OCI-LY1 (cell line): ENCODE measurements around the gene EML6.

Experiments used
- H2AFZ ChIP-seq: fragments of 200-600 bp; sonication (generic), shearing (Covaris generic); 2 replicates; pipeline ENCODE4 v1.6.0; 2014; ENCODE audit warnings: antibody characterized with exemption, mild to moderate bottlenecking, low read length
- H3F3A ChIP-seq: fragments of 200-600 bp; sonication (generic), shearing (Covaris generic); 2 replicates; pipeline ENCODE4 v1.6.0; 2014; ENCODE audit warnings: mild to moderate bottlenecking, antibody characterized with exemption, low read length, moderate library complexity; ENCODE audit not compliant: insufficient read depth
- H3K27ac ChIP-seq: fragments of 200-600 bp; sonication (generic); 2 replicates; pipeline ENCODE4 v1.5.1; 2014; ENCODE audit warnings: low read length, mixed run types, mild to moderate bottlenecking, low read depth; ENCODE audit not compliant: poor library complexity, severe bottlenecking
- H3K27me3 ChIP-seq: fragments of 200-600 bp; sonication (generic); 2 replicates; pipeline ENCODE4 v1.6.0; 2014; ENCODE audit warnings: antibody characterized with exemption, mild to moderate bottlenecking, low read length, moderate library complexity; ENCODE audit not compliant: insufficient read depth
- H3K36me3 ChIP-seq: fragments of 200-600 bp; sonication (generic); 2 replicates; pipeline ENCODE4 v1.6.1; 2014; ENCODE audit warnings: mild to moderate bottlenecking, antibody characterized with exemption, low read length, moderate library complexity, mixed read lengths; ENCODE audit not compliant: insufficient read depth
- H3K4me1 ChIP-seq: fragments of 200-600 bp; sonication (generic); 2 replicates; pipeline ENCODE4 v1.5.1; 2014; ENCODE audit warnings: mild to moderate bottlenecking, low read length, moderate library complexity; ENCODE audit not compliant: insufficient read depth, severe bottlenecking
- H3K4me2 ChIP-seq: fragments of 200-600 bp; sonication (generic), shearing (Covaris generic); 2 replicates; pipeline ENCODE4 v1.6.1; 2014; ENCODE audit warnings: low read length
- H3K4me3 ChIP-seq: fragments of 200-600 bp; sonication (generic); 2 replicates; pipeline ENCODE4 v1.5.1; 2014; ENCODE audit warnings: low read length, low read depth, mild to moderate bottlenecking, mixed read lengths; ENCODE audit not compliant: poor library complexity, severe bottlenecking
- H3K79me2 ChIP-seq: fragments of 200-600 bp; shearing (Covaris generic); 2 replicates; pipeline ENCODE4 v1.6.1; 2016; ENCODE audit warnings: mixed run types, low read length, mixed read lengths; ENCODE audit not compliant: insufficient read depth
- H3K9ac ChIP-seq: fragments of 200-600 bp; sonication (generic), shearing (Covaris generic); 2 replicates; pipeline ENCODE4 v1.6.1; 2014; ENCODE audit warnings: mild to moderate bottlenecking, low read length, mixed read lengths
- H3K9me2 ChIP-seq: fragments of 200-600 bp; sonication (generic), shearing (Covaris generic); 2 replicates; pipeline ENCODE4 v1.6.1; 2014; ENCODE audit warnings: low read depth, mild to moderate bottlenecking, low read length, mixed read lengths
- H3K9me3 ChIP-seq: fragments of 200-600 bp; shearing (Covaris generic); 2 replicates; pipeline ENCODE4 v1.6.1; 2014; ENCODE audit warnings: low read length, mixed read lengths
- H4K20me1 ChIP-seq: fragments of 200-600 bp; sonication (generic), shearing (Covaris generic); 2 replicates; pipeline ENCODE4 v1.6.0; 2016; ENCODE audit warnings: mild to moderate bottlenecking, low read length; ENCODE audit not compliant: insufficient read depth
- EZH2 ChIP-seq: fragments of 200-600 bp; sonication (generic), shearing (Covaris generic); IDR thresholded peaks from 2 replicates; pipeline ENCODE4 v1.8.0; 2017; ENCODE audit warnings: borderline replicate concordance, mixed run types, mild to moderate bottlenecking, antibody characterized with exemption, low read length, moderate library complexity, mixed read lengths
- TF ChIP-seq, protein P1 (sequence below): fragments of 200-600 bp; sonication (generic), shearing (Covaris generic); IDR thresholded peaks from 2 replicates; pipeline ENCODE4 v1.5.1; 2017; ENCODE audit warnings: mild to moderate bottlenecking, antibody characterized with exemption, low read length, moderate library complexity, mixed read lengths

Gene EML6

DNA sequence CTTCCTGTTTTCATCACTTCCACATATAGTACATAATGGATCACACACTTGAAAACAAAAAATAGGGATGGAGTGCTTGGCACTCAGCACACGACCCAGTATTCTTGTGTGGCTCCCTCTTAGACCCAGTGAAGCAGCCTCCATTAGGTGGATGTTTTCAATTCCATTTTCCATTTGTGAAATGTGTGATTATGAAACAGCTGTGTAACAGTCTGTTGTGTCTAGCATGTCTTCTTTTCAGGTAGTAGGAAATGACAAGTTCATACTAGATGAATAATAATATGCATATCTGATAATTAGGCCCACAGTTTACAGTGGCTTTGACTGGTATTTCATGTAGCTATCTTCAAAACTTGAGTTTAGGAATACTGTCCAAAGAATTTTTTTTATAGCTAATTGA lies 35.5 kb downstream of the EML6 start:
- Histone ChIP-seq H4K20me1 (no peaks in the 10 kb centered on the region), H3K36me3 (no peaks in the 10 kb centered on the region), H2AFZ (no peak overlapping the region), H3F3A (no peaks in the 10 kb centered on the region; the same call in 1 of the 2 replicates), H3K9ac (no peak overlapping the region; the same call in 1 of the 2 replicates), H3K4me3 (peak overlapping the region; percentile 53), H3K4me2 (peak overlapping the region; percentile 72), H3K9me2 (no peaks in the 10 kb centered on the region), H3K27ac (peak overlapping the region; percentile 97), H3K9me3 (no peaks in the 10 kb centered on the region), H3K27me3 (no peaks in the 10 kb centered on the region), H3K4me1 (peaks cover 73% of the 10 kb centered on the region), H3K79me2 (peaks cover 24% of the 10 kb centered on the region)
- TF ChIP-seq EZH2, result no peak
- TF ChIP-seq, protein P1, sequence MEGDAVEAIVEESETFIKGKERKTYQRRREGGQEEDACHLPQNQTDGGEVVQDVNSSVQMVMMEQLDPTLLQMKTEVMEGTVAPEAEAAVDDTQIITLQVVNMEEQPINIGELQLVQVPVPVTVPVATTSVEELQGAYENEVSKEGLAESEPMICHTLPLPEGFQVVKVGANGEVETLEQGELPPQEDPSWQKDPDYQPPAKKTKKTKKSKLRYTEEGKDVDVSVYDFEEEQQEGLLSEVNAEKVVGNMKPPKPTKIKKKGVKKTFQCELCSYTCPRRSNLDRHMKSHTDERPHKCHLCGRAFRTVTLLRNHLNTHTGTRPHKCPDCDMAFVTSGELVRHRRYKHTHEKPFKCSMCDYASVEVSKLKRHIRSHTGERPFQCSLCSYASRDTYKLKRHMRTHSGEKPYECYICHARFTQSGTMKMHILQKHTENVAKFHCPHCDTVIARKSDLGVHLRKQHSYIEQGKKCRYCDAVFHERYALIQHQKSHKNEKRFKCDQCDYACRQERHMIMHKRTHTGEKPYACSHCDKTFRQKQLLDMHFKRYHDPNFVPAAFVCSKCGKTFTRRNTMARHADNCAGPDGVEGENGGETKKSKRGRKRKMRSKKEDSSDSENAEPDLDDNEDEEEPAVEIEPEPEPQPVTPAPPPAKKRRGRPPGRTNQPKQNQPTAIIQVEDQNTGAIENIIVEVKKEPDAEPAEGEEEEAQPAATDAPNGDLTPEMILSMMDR, result no peak

DNA sequence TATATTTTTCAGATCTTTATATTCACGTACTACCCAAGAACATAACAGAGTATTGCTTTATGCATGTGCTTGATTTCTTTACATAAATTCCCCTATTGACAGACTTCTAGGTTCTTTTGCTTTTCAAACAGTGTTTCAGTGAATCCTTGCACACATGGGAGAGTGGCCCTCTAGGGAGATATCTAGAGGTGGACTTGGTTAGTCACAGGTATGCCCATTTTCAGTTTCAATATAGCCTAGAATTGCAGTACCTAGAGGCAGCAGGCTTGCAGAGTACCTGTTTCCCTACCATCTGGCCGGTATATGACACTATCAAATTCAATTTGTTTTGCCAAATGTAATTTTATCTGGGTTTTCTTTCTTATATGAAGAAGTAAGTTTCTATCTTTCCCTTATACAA lies 36.8 kb downstream of the EML6 start:
- TF ChIP-seq, protein P1, result no peak
- TF ChIP-seq EZH2, result no peak
- Histone ChIP-seq H3K4me3 (no peak overlapping the region), H3K36me3 (no peaks in the 10 kb centered on the region), H3K79me2 (peaks cover 22% of the 10 kb centered on the region), H3K9ac (no peak overlapping the region), H3K4me2 (peak overlapping the region; percentile 15; the same call in 1 of the 2 replicates), H2AFZ (no peak overlapping the region), H3K27ac (peak overlapping the region; percentile 16), H3K27me3 (no peaks in the 10 kb centered on the region), H3F3A (no peaks in the 10 kb centered on the region; the same call in 1 of the 2 replicates), H4K20me1 (no peaks in the 10 kb centered on the region), H3K4me1 (peaks cover 60% of the 10 kb centered on the region), H3K9me3 (no peaks in the 10 kb centered on the region), H3K9me2 (no peaks in the 10 kb centered on the region)

DNA sequence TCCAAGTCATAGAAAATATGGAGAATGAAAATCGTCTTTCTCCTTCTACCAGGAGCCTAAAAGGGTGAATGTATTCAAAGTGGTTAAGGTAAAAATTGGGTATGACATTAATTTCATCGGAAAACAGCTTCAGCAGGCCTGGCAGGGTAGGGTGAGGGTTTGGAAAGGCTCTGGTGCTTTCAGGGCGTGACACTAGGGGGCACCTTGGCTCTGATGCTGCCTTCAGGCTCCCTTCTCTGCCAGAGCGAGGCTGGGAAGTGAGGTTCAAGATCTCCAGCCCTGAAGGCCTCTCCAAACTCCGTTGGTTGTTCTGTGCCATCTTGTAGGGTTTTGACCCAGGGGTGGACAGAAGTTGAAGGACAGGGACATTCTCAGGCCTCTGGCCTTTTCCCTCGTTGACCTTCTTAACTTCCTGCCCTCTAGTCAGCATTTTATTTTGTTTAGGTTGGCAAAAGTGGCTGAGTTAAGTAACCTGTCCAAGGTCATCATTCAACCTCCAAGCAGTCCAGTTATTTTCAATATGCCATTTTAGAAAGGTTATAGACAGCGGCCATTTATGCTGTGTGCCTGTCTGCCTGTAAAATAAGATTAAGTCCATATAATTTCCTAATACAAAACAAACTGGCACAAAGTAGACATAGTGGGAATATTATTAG lies 40.3 kb downstream of the EML6 start:
- no peak overlapping the region for H3K9ac ChIP-seq
- TF ChIP-seq EZH2, result no peak
- TF ChIP-seq, protein P1, result peak; percentile 76

More for the DNA sequence above, 40.3 kb downstream of the EML6 start:
- H3K4me3 ChIP-seq, result no peak overlapping the region
- H4K20me1 ChIP-seq, result no peaks in the 10 kb centered on the region
- H3K36me3 ChIP-seq, result no peaks in the 10 kb centered on the region
- H3K4me2 ChIP-seq, result no peak overlapping the region
- no peak overlapping the region for H2AFZ ChIP-seq
- no peaks in the 10 kb centered on the region for H3K9me2 ChIP-seq
- H3K79me2 ChIP-seq, result peaks cover 11% of the 10 kb centered on the region
- H3F3A ChIP-seq, result no peaks in the 10 kb centered on the region; the same call in 1 of the 2 replicates
- H3K4me1 ChIP-seq, result peaks cover 49% of the 10 kb centered on the region
- H3K27me3 ChIP-seq, result no peaks in the 10 kb centered on the region
- H3K27ac ChIP-seq, result no peak overlapping the region
- no peaks in the 10 kb centered on the region for H3K9me3 ChIP-seq
